Frontal cortex (tissue), 4 donors: Measurements from ENCODE around the gene NUP62. TPM values are rescaled to one million over a fixed set of nuclear protein-coding genes. Genes with fewer than 3 reads are reported as not detected.

Source experiments
- DNase-seq, 2 donors: peaks; one replicate each; pipeline ENCODE4 v3.0.0; 2012; ENCODE audit warnings: low spot score in 2 of 2
- FAIRE-seq: peaks from 2 replicates; lab custom pipeline; 2012; peaks lifted over from hg19 to GRCh38; lab: Jason Lieb, UNC
- total RNA-seq: library from RNA; depleted of rRNA; stranded (reverse); fragments of >200 nt; gene quantifications from one replicate; pipeline ENCODE4 v1.2.3, GENCODE V29; 2014
- donor health status: control.
- donor health status: control.
- donor health status: control.

The NUP62 gene
- total RNA-seq, 1 donor from 2014 or later, result 22.0 TPM

DNA sequence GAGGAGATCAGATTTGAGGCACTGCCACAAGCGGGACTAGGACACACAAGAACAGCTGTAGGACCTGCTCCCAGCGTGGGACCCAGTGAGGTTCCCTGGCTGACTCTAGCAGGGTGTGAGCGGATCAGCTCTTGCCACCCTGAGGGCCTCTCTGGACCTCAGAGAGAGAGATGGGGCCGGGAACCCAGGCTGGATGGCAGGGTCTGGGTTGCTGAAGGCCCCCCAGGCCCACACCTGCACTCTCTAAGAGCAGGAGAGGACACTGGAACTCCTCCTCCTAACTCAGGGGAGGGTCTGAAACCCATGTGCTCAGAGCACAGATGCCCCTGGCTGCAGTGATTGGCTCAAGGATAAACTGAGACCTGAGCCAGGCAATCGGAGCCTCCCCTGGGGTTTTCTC is 19.1 kb downstream of the NUP62 start:
- DNase-seq (no peak), FAIRE-seq (no peak)

DNA sequence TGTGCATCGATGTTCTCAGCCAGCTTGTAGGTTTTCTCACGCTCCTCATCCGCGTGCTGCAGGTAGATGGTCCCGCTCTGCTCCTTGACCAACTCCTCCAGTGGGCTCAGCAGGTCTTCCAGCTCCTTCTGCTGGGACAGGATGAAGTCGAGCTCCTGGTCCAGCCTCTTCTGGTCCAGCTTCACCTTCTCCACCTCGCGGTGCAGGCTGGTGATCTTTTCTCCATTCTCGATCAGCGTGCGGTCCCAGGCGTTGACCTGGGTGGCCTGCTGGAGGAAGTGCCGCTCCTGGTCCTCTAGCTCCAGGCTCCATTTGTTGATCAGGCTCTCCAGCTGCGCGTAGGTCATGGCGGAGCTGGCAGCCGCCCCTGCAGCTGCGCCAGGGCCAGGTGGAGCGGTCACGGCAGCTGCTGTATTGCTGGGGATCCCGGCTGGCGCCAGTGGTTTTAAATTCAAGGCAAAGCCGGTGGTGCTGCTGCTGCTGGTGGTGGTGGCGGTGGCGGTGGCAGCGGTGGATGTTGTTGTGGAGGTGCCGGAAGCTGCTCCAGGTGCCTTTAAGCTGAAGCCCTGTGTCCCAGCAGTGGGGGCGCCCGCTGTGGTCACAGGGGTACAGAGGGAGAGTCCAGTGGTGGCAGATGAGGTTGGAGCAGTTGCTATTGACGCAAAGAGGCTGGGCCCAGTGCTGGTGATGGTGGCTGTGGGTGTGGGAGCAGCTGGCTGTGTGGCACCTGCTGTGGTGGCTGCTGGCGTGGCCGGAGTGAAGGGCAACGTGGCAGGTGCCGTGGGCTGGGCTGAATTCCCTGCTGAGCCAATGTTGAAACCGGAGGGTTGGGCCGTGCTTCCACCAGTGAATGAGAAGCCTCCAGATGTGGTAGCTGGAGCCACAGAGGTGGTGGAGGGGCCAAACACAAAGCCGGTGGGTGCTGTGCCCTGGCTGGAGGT is 20.6 kb downstream of the NUP62 start:
- no peak for DNase-seq
- FAIRE-seq, result no peak

DNA sequence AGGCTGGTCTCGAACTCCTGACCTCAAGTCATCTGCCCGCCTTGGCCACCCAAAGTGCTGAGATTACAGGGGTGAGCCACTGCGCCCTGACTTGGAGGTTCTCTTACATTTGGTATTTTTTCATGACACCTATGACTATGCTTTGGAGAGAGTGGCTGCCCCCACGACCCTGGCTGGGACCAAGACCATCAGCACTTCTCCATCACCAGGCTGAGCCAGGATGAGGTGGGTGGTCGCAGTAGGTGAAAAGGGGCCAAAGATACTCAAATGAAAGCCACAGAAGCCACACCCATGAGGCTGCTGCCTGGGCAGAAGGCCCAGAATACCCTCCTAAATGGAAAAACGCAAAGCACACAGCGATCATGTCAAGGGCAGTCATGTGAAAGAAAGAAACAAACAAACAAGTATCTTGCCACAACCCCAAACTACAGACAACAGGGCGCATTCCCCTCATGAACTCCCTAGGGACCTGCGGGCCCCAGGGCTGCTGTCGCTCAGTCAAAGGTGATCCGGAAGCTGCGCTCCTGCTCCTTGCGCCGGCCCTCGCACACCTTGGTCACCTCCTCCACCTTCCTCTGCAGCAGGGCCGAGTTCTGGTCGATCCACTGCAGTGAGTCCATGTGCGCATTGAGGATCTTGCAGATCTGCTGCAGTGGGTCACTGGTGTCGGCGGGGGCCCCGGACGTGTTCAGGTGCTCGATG is 21.4 kb downstream of the NUP62 start:
- FAIRE-seq (no peak), DNase-seq (no peak)

DNA sequence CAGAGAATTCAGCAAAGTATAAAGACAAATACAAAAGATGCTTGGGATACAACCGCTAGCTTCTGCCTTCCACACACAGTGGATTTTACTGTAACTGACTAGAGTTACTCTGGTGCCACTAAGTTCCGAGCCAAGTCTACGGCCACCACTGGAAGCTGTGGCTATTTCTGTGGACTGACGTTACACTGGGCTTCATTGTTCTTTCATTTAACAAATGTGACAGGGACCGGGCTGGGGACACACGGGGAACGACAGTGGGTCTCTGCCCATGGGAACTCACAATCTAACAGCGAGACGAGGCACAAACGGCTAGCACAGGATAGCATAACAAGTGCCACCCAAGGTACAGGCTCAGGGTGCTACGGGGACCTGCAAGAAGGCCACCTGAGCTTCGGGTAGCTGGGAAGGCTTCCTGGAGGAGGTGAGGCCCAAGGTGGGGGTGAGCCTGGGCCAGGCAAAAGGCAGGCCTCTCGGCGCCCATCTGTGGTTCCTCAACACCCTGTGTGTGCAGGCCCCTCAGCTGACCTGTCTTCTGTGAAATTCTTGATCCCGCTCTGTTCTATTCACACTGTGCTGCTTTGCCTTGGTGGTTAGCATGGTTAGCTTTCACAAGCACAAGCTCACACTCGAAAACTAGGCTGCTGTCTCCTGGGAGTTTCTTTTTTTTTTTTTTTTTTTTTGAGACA is 22.3 kb downstream of the NUP62 start:
- peak in 1 of 2 donors; percentile 51 for DNase-seq
- FAIRE-seq, result no peak

DNA sequence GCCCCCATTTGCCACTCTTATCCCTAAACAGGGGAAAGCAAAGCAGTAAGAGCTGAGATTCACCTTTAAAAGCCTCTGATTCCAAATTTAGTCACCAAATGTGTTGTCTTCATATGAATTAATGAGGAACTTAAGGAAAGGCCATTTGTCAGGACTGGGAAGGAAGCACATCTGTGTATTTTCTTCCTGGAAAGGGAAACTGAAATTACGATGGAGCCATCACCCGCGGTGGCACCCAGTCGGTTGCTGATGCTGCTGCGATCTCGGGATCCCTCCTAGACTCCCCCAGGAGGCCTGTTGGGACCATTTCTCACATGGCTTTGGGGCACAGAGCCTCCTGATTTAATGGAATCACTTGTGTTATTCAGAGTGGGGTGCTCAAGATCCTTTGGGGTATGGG is 25.2 kb downstream of the NUP62 start:
- FAIRE-seq, result no peak
- no peak for DNase-seq

DNA sequence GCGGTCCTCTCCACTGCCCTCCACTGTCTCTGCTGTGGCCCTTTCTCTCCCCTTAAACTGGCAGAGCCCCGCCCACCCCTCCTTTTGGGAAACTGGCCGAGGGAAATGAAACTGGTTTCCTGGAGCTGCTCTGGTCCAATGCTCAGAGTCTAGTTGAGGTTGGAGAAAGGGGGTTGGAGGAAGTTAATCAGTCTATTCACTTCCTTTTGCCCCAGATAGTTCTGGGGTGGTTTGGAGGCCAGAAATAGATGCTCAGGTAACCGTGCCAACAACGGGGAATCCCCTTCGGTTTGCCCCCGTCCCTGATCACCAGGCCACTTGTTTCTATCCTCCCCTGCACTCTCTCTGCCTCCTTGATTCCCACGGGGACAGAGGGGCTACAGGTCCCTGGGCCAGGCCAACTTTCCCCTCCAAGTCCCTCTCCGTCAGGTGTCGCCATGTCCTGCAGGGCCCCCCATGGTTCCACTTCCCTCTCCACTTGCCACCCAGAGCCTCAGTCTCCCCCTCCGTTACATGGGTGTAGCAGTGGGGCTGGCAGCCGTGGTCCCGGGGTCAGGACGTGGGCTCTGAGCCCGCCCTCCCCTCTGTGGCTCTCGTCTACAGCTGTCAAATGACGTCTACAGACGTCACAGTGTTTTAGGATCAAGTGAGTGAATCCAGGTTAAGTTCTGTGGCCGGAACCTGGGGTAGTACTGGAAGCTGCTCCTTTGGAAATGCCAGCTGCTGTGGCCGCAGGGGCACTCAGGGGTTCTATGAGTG is 32.3 kb downstream of the NUP62 start, which contains the start of gene IL4I1:
TSS of gene IL4I1 (minus strand) at position 25 of the 759 bp plus-strand sequence. CDS start 727 bp downstream, outside the sequence.
- no peak for DNase-seq
- no peak for FAIRE-seq

DNA sequence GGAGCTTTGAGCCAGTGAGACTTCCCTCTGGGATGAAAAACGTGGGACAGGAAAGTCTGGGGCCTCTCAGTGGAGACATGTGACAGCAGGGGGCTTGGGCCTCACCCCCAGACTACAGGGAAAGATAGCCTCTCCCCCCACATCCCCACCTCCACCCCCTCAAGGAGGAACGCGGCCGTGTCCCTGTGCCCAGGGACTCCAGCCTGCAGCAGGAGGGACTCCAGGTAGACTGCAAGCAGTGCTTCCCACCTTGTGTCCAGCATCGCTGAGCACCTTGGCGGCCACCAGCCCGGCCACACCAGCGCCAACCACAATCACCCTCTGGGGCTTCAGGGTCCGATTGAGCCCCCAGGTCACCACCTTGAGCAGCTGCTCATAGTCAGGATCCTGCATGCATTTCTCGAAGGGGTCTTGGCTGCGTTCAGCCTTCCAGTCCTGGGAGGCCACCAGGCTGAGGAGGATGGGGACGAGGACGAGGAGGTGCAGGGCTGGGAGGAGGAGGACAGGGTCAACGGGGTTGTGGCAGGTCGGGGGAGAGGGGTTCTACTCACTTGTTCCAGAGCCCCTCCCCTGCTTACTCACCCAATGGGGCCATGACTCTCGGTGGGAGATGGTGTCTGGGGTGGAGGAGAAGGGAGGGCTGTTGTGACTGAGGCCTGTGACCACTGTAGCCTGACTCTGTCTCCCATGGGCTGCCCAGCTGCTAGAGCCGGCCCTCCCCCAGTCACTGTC is 33.6 kb downstream of the NUP62 start:
- DNase-seq (no peak), FAIRE-seq (no peak)

DNA sequence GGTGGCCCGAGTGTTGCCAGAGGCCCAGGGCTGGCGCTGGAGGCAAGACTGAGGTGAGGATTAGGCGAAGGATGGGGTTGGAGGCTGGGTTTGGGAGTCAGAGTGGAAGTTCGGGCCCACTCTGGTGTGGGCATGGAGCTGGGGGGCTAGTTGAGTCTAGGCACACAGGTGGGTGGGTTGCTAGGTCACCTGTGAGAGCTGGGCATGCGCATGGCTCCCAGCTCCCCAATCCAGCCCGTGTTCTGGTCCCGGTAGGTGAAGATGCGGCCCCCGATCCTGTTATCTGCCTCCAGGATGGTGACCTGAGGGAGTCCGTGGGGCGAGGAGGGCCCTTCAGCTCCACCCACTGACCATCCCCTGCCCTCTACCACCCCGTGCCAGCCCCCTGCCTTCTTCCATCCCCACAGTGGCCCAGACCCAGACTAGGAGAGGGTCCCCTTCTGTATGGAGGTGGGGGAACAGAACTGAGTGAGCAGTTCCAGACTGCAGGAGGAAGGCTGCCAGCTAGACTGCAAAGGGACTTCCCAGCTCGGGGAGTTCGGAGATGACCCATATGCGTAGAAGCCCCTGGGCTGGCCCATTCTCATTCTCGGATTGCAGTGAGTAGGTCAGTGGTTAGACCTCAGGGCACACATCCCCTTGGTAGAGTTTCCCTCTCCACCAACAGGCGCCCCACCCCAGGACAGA is 34.3 kb downstream of the NUP62 start:
- FAIRE-seq (no peak), DNase-seq (no peak)

DNA sequence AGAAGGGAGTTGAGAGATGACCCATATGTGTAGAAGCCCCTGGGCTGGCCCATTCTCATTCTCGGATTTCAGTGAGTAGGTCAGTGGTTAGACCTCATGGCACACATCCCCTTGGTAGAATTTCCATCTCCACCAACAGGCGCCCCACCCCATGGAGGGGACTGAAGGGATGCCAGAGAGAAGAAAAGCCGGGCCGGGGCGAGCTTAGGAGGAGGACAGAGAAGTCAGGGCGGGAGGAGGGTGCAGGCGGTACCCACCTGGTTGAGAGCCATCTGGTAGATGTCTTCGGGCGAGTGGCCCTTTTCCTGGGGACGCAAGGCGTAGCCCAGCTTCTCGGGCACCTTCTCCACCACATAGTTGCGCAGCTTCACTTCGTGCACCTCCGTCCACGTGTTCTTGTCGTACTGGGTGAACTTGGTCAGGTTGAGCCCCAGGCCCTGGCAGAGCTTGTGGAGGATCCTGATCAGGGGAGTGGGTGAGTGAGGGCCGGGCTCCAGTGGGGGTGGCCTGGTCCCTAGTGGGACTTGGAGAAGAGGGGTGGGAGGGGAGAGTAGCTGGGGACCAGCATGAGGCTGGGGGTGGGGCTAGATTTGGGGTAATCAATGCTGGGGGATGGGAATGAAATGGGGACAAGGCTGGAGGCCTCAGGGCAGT is 35.2 kb downstream of the NUP62 start:
- FAIRE-seq, result no peak

DNA sequence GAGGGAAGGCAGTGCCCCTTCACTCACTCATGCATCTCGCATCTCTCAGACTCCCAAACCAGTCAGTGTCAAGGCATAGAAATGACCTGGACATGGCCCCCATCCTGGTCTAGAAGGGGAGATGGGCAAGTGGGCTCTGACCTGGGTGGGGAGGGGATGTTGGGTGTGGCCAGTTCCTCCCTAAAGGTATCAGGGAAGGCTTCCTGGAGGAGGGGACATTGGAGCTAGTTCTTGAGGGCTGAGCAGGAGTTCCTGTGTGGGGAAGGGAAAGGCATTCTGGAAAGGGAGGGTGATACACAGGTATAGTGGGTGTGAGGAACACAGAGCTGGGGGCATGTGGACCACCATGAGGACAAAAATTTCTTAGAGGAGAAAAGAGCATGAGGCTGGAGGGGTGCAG is 36.6 kb downstream of the NUP62 start:
- DNase-seq, result no peak
- no peak for FAIRE-seq

More for the DNA sequence above, 35.2 kb downstream of the NUP62 start:
- DNase-seq, result no peak

DNA sequence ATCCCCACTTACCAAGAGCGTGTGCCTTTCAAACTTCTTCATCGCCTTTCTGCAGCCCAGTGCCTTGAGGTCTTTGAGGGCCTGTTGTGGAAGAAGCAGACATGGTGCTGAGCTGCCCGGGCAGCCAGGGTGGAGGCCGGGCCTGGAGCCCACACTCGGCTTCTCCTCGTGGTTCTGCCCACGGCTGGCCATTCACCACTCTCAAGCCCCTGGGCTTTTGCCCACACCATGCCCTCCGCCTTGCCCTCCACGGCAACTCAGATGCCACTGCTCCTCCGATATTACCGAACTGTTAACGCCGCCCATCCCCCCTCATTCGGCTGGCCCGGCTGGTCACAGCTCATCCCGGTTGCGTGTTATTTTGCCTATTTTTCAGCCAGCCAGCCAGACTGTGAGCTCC is 37.9 kb downstream of the NUP62 start:
- FAIRE-seq, result no peak
- DNase-seq, result no peak

DNA sequence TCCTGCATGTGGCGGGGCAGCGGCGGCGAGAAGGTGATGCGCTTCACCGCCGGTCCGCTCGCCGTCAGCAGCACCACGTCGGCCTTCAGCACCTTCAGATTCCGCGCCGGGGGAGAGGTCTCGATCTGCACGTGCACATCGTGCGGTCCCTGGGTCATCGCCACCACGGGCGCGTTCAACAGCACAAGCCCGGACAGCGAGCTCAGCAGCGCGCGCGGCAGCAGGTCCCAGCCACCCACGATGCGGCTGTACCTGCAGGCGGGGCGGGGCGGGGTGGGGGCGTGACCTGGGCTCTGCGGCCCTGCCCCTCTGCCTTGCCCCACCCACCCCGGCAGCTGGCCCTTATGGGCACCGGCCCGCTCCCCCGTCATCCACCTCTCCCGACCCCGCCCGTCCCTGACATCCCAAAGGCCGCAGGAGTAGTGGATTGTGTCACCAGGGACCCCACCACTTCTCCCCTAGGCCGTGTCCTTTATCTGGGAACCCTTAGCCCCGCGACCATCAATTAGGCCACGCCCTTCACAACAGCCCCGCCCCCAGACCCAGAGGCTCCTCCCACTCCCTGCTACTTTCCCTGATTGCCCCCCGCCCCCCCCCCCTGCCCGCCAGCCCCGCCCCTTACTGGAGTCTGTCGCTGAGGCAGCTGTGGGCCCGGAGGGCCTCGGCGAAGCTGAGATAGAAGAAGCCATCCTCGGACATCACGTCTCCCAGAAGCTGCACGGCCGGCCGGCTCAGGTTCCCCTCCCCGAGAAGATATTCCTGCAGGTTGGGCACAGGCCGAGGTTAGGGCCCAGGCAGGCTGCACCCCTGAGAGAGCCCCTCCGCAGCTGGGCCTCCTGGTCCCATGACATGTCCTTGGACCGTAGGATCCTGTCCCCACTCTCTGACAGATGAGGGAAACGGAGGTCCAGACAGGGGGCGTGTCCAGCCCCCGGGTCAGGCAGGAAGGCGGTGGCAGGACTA is 38.7 kb downstream of the NUP62 start:
- FAIRE-seq, result no peak

DNA sequence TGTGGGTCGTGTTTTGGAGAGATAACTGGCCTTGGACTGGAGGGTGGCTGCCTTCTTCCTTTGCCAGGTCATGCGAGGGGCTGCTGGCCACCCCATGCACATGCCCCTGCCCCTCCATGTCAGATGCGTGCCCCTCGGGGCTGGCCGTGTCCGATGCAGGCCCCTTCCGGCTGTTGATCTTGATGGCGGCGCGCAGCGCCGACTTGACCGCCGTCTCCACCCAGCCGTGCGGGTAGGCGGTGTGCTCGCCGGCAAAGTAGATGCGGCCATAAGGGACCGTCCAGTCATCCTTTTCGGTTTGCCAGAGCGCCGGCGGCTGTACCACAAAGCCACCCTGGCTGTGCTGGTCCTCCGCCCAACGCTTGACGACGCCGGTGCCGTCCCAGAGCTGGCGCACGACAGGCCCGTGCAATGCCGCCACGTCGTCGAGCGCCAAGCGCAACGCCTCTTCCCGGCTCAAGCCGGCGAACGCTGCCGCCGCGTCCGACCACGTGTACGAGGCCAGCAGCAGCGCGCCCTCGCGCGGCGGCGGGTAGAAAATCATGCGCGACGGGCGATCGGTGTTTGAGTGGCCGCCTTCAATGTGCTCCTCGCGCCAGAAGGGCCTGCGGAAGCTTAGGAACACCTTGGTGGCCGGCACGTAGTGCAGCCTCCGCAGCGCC is 39.5 kb downstream of the NUP62 start:
- FAIRE-seq (no peak), DNase-seq (peak; percentile 76 to 85)

More for the DNA sequence above, 38.7 kb downstream of the NUP62 start:
- DNase-seq, result no peak

DNA sequence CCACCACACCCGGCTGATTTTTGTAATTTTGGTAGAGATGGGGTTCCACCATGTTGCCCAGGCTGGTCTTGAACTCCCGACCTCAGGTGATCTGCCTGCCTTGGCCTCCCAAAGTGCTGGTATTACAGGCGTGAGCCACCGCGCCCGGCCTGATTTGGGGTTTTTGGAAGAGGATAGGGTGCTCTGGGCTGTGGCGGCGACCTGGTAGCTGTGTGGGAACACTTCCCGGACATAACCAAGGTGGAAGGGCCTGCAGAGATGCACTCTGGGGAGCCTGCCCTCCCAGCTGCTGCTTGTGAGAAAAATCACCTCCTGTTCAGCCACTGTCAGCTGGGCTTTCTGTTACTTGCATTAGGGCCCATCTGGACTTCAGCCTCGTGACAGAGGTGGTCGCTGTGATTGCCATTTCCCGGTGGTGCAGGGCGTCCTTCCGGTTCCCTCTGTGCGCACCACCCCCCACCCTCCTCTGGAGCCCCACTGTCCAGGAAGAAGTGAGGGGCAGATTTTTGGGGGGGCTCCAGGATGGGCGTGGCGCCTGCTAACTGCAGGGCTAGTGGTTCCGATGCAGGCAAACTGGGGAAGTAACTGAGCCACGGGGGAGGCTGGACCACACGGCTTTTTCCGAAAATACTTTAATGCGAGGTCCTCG is 40.1 kb downstream of the NUP62 start:
- no peak for DNase-seq
- FAIRE-seq, result no peak

DNA sequence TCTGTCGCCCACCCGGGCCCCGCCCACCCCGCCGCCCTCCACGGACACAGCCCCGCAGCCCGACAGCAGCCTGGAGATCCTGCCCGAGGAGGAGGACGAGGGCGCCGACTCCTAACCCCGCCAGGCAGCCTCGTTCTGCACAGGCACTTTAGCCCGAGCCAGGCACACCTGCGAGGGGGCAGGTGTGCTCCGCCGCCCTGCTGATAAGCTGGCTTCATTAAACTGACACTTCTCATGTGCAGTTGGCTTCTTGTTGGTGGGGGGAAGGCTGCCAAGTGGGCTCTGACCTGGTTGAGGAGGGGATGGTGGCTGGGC is 40.8 kb downstream of the NUP62 start:
- no peak for DNase-seq
- no peak for FAIRE-seq
